ENCODE results near the gene BHLHE41.

- no peak for TF ChIP-seq CTCF (IDR thresholded peaks at IDR 0.05; ENCODE audit: poor library complexity)
- no peak for TF ChIP-seq EZH2phosphoT487 (IDR thresholded peaks at IDR 0.05; ENCODE audit: low read depth, severe bottlenecking, unreplicated experiment)
- no peak for TF ChIP-seq EZH2 (IDR thresholded peaks at IDR 0.05; ENCODE audit: borderline replicate concordance)
Observed at GRCh38 chr12:26106347-26106746, 18.5 kb downstream of the BHLHE41 start.

Data from hepatocyte (in vitro differentiated cells).